ENCODE results near the gene ZEB2.

ZEB2 gene

GRCh38 chr2:144449028-144449406, 70.9 kb downstream of the ZEB2 start:
- DNase-seq (ENCODE audit: low spot score) = no peak

GRCh38 chr2:144448389-144449027, 71.4 kb downstream of the ZEB2 start:
- no peak for DNase-seq (ENCODE audit: low spot score)

- no peak for DNase-seq (ENCODE audit: low spot score)
These were observed 72.4 kb downstream of the ZEB2 start for GRCh38 chr2:144447535-144447934.

GRCh38 chr2:144446136-144446535, 73.8 kb downstream of the ZEB2 start:
- no peak for DNase-seq (ENCODE audit: low spot score)

- DNase-seq (ENCODE audit: low spot score) = no peak
These were observed 74.7 kb downstream of the ZEB2 start for GRCh38 chr2:144445196-144445595.

GRCh38 chr2:144443837-144444817, 75.8 kb downstream of the ZEB2 start:
- no peak for DNase-seq (ENCODE audit: low spot score)

- DNase-seq (ENCODE audit: low spot score) = peak; percentile 67
These were observed 78.2 kb downstream of the ZEB2 start for GRCh38 chr2:144441711-144442141.

GRCh38 chr2:144439993-144440392, 79.9 kb downstream of the ZEB2 start:
- DNase-seq (ENCODE audit: low spot score) = peak; percentile 32

DNA sequence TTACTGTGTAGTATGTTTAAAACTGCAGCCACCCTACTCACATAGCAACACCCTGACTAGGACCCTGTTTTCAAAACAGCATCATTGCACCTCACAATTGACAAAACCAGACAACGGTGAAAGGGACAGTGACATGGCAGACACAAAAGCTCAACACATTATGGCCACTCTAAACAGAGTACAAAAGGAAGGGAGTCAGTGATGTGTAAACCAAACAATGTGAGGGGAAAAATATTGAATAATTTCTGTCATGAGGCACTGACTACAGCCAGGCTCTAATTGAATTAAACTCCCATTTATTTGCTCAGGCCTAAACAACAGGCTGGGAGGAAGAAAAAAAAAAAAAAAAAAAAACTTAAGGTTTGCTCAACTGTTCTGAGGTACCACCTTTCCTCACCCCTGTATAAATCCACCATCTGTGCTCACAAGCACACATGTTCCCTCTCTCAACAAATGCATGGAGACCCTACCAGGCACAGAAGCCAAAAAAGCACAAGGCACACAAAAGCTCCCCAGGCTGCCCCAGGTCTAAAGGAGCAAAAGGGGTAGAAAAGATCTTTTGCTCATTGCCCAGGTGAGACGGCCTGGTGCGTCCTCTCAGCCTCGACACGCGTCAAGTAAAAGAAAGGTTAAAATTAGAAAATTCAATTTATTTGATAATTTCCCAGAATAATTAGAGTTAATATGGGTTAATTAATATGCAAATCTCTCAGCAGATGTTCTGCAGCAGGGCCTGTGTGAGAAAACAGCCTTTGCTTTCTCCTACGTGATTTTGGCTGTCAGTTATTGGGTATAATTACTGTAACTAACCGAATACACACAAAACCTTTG, 80.9 kb downstream of the ZEB2 start:
- DNase-seq (ENCODE audit: low spot score) = no peak

GRCh38 chr2:144437636-144438035, 82.3 kb downstream of the ZEB2 start:
- no peak for DNase-seq (ENCODE audit: low spot score)

GRCh38 chr2:144434425-144435222, 85.3 kb downstream of the ZEB2 start:
- no peak for DNase-seq (ENCODE audit: low spot score)

DNA sequence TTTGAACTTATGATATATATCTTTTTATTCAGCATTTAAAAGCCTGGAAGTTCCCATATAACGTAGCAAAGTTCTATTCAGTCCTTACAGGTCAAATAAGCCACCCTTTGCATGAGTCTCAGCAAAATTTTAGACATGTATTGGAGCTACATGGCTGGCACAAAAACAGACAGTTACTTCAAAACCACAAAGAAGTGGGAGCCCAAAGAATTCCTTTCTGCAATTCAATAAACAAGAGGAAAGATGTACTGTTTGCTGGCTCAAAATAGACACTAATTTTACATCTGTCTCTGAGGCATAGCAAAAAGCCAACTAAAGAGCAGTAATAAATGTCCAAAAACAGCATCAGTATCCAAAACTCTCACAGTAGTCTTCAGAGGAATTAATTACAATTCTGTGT, 87.0 kb downstream of the ZEB2 start:
- DNase-seq (ENCODE audit: low spot score) = no peak

DNA sequence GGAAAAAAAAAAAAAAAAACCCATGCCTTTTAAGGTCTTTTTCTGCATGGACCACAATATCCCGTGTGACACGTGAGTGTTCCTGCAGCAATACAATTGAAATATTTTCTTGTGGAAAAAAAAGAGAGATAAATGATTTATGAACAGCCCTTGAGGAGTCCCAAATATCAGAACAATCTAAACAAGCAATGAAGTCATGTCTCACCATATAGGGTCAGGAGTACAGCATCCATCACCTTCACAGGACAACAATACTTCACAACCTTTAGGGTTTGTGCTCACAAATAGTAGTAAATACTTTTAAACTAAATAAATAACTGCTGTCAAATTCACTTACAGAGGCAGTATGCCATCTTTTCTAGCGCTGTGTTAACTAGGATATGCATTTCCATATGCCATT, 87.9 kb downstream of the ZEB2 start:
- no peak for DNase-seq (ENCODE audit: low spot score)

- no peak for DNase-seq (ENCODE audit: low spot score)
These were observed 88.5 kb downstream of the ZEB2 start for GRCh38 chr2:144431392-144431783.

GRCh38 chr2:144430722-144431391, 89.1 kb downstream of the ZEB2 start:
- no peak for DNase-seq (ENCODE audit: low spot score)

DNA sequence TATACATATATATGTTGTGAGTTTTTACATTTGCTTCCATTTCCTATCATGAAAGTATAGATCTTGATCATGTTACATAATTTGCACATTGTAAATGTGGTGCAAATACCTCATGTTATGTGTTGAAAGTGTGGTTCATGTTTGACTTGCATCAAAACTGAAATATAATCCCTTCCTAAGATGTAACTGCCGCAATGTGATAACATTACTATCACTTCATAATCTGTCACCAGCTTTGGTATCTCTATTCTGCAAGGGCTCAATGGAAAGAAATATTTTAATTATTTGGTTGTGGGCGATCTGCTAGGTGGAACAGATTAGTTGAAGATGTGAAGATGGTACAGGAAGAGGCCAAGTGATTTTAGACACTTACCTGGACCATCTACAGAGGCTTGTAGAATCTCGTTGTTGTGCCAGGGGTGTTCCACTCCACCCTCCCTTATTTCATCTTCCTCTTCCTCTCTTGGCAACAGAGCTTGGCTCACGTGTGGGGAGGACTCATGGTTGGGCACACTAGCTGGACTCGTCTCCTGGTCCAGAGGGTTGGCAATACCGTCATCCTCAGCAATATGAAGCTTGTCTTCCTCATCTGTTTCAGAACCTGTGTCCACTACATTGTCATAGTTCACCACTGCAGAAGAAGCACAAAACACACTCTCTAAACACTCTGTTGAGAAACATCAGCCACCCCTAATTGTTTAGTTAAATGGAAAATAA, 90.4 kb downstream of the ZEB2 start:
- DNase-seq (ENCODE audit: low spot score) = no peak

DNA sequence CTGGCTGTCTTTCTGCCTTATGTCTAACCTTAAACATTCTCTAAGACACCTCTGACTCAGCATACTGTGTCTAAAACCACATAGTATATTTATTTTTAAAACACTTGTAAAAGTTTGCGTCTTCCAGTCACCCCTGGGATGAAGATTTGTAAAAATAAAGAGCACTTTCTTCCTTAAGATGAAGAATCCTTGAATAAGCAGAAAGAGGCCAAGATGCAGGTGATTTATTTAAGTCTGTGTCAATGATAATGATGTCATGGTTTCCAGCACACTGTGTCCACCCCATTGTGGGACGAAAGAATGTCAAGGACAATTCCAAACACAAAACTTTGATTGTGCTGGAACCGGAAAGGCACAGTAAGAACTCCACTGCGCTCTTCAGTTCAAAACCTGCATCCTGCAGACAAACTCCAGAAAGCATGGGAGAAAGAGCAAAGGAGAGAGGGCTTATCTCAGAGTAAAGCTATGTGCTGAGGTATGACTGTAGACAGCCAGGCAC, 92.9 kb downstream of the ZEB2 start:
- DNase-seq (ENCODE audit: low spot score) = no peak

DNA sequence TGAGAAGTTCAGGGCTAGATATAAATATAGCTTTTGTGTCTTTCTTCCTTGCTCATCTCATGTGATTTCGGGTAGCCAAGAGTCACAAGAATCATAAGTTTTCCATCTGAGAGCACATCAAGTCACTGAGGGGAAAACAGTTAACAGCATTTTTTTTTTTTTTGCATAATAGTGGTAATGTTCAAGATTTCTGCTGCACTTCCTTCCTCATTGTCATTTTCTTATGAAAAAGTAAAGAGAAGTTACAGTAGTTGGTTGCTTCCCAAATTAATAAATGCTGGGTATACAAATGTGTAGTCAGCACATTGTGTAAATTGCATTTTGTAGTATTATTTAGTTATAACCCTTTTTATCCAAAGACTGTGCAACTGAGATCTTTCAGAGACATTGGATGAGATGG, 93.6 kb downstream of the ZEB2 start:
- no peak for DNase-seq (ENCODE audit: low spot score)

GRCh38 chr2:144424559-144425240, 95.2 kb downstream of the ZEB2 start:
- DNase-seq (ENCODE audit: low spot score) = no peak

Measured in hematopoietic multipotent progenitor cell treated with erythropoietin and hydrocortisone succinate and interleukin-3 and kit ligand, for 15 days (in vitro differentiated cells).